Endothelial cell of umbilical vein (primary cell): ENCODE results near the gene TMEM108. TPM values are rescaled to one million over a fixed set of nuclear protein-coding genes. Genes with fewer than 3 reads are reported as not detected.

Experiments
- BruUV-seq: library from RNA; stranded (reverse); fragments of 400-500 nt; replicated peaks from 2 replicates; lab custom pipeline; 2021; lab: Mats Ljungman, UMichigan
- CTCF ChIA-PET: fragments of 300-600, 350-600 bp; sonication (Branson Sonifier 250); formaldehyde crosslinking; loops from one replicate; lab custom pipeline; 2021; ENCODE audit warnings: antibody characterized with exemption, inconsistent platforms; lab: Charles Lee
- POLR2A ChIA-PET: fragments of 300-600, 350-600 bp; sonication (Branson Sonifier 250); formaldehyde crosslinking; loops from one replicate; lab custom pipeline; 2021; ENCODE audit warnings: antibody characterized with exemption, inconsistent platforms; lab: Charles Lee
- DNase-seq: peaks from one replicate; pipeline ENCODE4 v3.0.0-alpha.2; 2011; ENCODE audit warnings: low read depth, low spot score
- FAIRE-seq: peaks from 2 replicates; lab custom pipeline; 2011; peaks lifted over from hg19 to GRCh38; lab: Jason Lieb, UNC
- H2AFZ ChIP-seq: 2 replicates; pipeline ENCODE4 v1.6.0; 2012; ENCODE audit warnings: low read depth, low read length, control low read depth, inconsistent platforms
- H3K27ac ChIP-seq: 2 replicates; pipeline ENCODE4 v1.5.1; 2011; ENCODE audit warnings: low read depth, mild to moderate bottlenecking, control low read depth, low read length, moderate library complexity; ENCODE audit not compliant: insufficient read depth
- H3K27me3 ChIP-seq, 2 experiments: 2 replicates each; pipeline versions ENCODE4 v1.6.0 to v1.6.1; 2011; ENCODE audit warnings: low read length in 2 of 2, mixed read lengths in 1 of 2; ENCODE audit not compliant: control insufficient read depth in 2 of 2, insufficient read depth in 2 of 2
- H3K36me3 ChIP-seq, 2 experiments: 2 replicates in 1 of 2; 3 replicates in 1 of 2; pipeline ENCODE4 v1.5.1; 2011; ENCODE audit warnings: low read length in 2 of 2, mild to moderate bottlenecking in 1 of 2, moderate library complexity in 1 of 2; ENCODE audit not compliant: control insufficient read depth in 2 of 2, insufficient read depth in 2 of 2; ENCODE audit errors: extremely low read depth in 1 of 2
- H3K4me1 ChIP-seq: 3 replicates; pipeline ENCODE4 v1.5.1; 2011; ENCODE audit warnings: mild to moderate bottlenecking, low read length; ENCODE audit not compliant: control insufficient read depth, insufficient read depth; ENCODE audit errors: extremely low read depth
- H3K4me2 ChIP-seq: 2 replicates; pipeline ENCODE4 v1.6.1; 2011; ENCODE audit warnings: low read length, control low read depth, mixed read lengths; ENCODE audit not compliant: insufficient read depth
- H3K4me3 ChIP-seq, 3 experiments: fragments of 200-600 bp in 1 of 3; sonication (generic), shearing (Covaris generic) in 1 of 3; replicated peaks in 1 of 3; 2 replicates each; pipeline ENCODE4 v1.5.1; 2011 to 2016; ENCODE audit warnings: control low read depth in 3 of 3, low read length in 3 of 3, mild to moderate bottlenecking in 2 of 3, inconsistent platforms in 1 of 3, low read depth in 1 of 3, moderate library complexity in 1 of 3; ENCODE audit not compliant: insufficient read depth in 1 of 3
- H3K79me2 ChIP-seq: 2 replicates; pipeline ENCODE4 v1.6.0; 2012; ENCODE audit warnings: low read length, inconsistent platforms; ENCODE audit not compliant: control insufficient read depth, insufficient read depth
- H3K9ac ChIP-seq: replicated peaks from 2 replicates; pipeline ENCODE3; 2011; ENCODE audit warnings: low read length, control low read depth; ENCODE audit not compliant: insufficient read depth; ENCODE audit errors: extremely low read depth
- H3K9me1 ChIP-seq: replicated peaks from 3 replicates; pipeline ENCODE4 v1.6.0; 2011; ENCODE audit warnings: mild to moderate bottlenecking, low read length; ENCODE audit not compliant: control insufficient read depth, insufficient read depth; ENCODE audit errors: extremely low read depth
- H3K9me3 ChIP-seq: replicated peaks from 2 replicates; pipeline ENCODE4 v1.5.1; 2012; ENCODE audit warnings: low read length, inconsistent platforms; ENCODE audit not compliant: control insufficient read depth, insufficient read depth
- H4K20me1 ChIP-seq: replicated peaks from 2 replicates; pipeline ENCODE3; 2011; ENCODE audit warnings: mild to moderate bottlenecking, low read length; ENCODE audit not compliant: control insufficient read depth, insufficient read depth; ENCODE audit errors: extremely low read depth
- EZH2 ChIP-seq: IDR thresholded peaks from 2 replicates; pipeline ENCODE4 v1.6.1; 2012; ENCODE audit warnings: borderline replicate concordance, low read depth, mild to moderate bottlenecking, moderate library complexity, low read length, inconsistent platforms; ENCODE audit not compliant: severe bottlenecking
- FOS ChIP-seq: IDR thresholded peaks from 2 replicates; pipeline ENCODE4 v1.6.1; 2011; ENCODE audit warnings: mild to moderate bottlenecking, low read length, moderate library complexity, borderline replicate concordance; ENCODE audit not compliant: insufficient read depth
- GATA2 ChIP-seq: IDR thresholded peaks from 2 replicates; pipeline ENCODE4 v1.7.0; 2011; ENCODE audit warnings: low read depth, mild to moderate bottlenecking, moderate library complexity, mixed read lengths, low read length; ENCODE audit not compliant: insufficient read length, insufficient read depth
- JUN ChIP-seq: IDR thresholded peaks from 2 replicates; pipeline ENCODE4 v1.6.1; 2011; ENCODE audit warnings: borderline replicate concordance, low read depth; ENCODE audit not compliant: insufficient read length, insufficient read depth
- MYC ChIP-seq: IDR thresholded peaks from one replicate; pipeline ENCODE4 v1.6.1; 2011; ENCODE audit warnings: mild to moderate bottlenecking, low read depth, low read length
- POLR2A ChIP-seq: IDR thresholded peaks from 2 replicates; pipeline ENCODE4 v1.6.1; 2012; ENCODE audit warnings: low read depth, mild to moderate bottlenecking, control low read depth, low read length
- POLR2AphosphoS5 ChIP-seq: IDR thresholded peaks from 2 replicates; pipeline ENCODE4 v1.6.1; 2012; ENCODE audit warnings: low read depth, mild to moderate bottlenecking, control low read depth, low read length, moderate library complexity; ENCODE audit not compliant: insufficient read depth
- dilution Hi-C: fragments of 300-500 bp; cut with MboI; formaldehyde crosslinking; loops from one replicate; pipeline ENCODE4 v1.15.0; 2019; ENCODE audit warnings: low sequenced_read_pairs; ENCODE audit not compliant: extremely low pct_ligation_motif_present
- intact Hi-C: fragments of 100-400 bp; cut with micrococcal nuclease; formaldehyde crosslinking; loops from one replicate; pipeline ENCODE4 v1.10.0; 2022
- polyA plus RNA-seq, 4 experiments: library from polyadenylated mRNA; depleted of rRNA in 3 of 4; stranded (reverse) in 3 of 4; unstranded in 1 of 4; fragments of >200 nt; gene quantifications; 2 replicates each; pipeline versions ENCODE4 v1.2.1 to v1.2.3, GENCODE V29; 2011 to 2012; ENCODE audit warnings: missing spikeins in 1 of 4
- total RNA-seq: library from RNA; stranded (reverse); gene quantifications from 2 replicates; pipeline ENCODE4 v1.2.3, GENCODE V29; 2021
- TF ChIP-seq, protein P1 (sequence below), 2 donors: IDR thresholded peaks; 1 replicate in 1 of 2; 2 replicates in 1 of 2; pipeline ENCODE4 v1.5.1; 2011; ENCODE audit warnings: low read length in 2 of 2, mild to moderate bottlenecking in 2 of 2, moderate library complexity in 2 of 2, control low read depth in 1 of 2, inconsistent platforms in 1 of 2, low read depth in 1 of 2; ENCODE audit not compliant: insufficient read depth in 1 of 2; ENCODE audit errors: extremely low read depth in 1 of 2
- TF ChIP-seq, protein P2 (sequence below): IDR thresholded peaks from 2 replicates; pipeline ENCODE4 v1.6.1; 2011; ENCODE audit not compliant: insufficient read depth, insufficient read length

Gene TMEM108
- total and polyA plus RNA-seq, 2 donors (not counting 3 experiments of a cell fraction or from before 2014, with no cell fraction given) = 0.40 to 1.1 TPM

DNA sequence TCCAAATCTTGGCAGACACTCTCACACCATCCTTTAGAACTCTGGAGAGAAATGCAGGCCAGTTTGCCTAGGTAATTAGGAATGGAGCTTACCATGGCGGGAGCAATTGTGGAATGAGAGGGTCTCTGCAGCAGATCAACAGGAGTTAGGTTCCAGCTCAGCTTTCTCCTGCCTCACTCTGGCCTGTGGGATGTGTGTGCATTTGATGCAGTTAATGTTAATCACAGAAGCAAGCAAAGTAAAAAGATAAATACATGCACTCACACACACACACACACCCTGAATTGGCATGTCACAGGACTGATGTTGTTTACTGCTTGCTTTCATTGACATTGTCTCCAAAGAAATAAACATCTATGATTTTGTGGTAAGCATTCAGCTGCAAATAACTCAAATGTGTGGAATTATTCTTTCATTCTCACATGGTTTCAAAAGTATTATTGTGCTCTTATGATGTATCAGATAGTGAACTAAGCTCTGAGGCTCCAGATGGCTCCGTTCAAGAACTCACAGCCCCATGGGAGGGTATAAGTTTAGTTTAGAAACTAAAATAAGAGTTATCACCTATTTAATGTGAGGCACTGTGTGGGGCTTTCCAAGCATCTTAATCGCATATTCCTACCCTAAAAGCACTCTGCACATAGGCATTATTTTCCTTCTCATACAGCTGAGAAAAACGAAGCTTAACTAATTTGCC is 330.3 kb downstream of the TMEM108 start:
- no peaks in the 10 kb centered on the region for H4K20me1 ChIP-seq
- H3K9ac ChIP-seq = no peak overlapping the region
- TF ChIP-seq MYC (no peak), GATA2 (no peak), POLR2AphosphoS5 (no peak), FOS (no peak), JUN (no peak), EZH2 (no peak), POLR2A (no peak)
- TF ChIP-seq, protein P1, sequence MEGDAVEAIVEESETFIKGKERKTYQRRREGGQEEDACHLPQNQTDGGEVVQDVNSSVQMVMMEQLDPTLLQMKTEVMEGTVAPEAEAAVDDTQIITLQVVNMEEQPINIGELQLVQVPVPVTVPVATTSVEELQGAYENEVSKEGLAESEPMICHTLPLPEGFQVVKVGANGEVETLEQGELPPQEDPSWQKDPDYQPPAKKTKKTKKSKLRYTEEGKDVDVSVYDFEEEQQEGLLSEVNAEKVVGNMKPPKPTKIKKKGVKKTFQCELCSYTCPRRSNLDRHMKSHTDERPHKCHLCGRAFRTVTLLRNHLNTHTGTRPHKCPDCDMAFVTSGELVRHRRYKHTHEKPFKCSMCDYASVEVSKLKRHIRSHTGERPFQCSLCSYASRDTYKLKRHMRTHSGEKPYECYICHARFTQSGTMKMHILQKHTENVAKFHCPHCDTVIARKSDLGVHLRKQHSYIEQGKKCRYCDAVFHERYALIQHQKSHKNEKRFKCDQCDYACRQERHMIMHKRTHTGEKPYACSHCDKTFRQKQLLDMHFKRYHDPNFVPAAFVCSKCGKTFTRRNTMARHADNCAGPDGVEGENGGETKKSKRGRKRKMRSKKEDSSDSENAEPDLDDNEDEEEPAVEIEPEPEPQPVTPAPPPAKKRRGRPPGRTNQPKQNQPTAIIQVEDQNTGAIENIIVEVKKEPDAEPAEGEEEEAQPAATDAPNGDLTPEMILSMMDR (IDR thresholded peaks at IDR 0.05; ENCODE audit: extremely low read depth in 1 of 2, insufficient read depth in 1 of 2, low read depth in 1 of 2, low read length in 2 of 2) = no peak
- TF ChIP-seq, protein P2, sequence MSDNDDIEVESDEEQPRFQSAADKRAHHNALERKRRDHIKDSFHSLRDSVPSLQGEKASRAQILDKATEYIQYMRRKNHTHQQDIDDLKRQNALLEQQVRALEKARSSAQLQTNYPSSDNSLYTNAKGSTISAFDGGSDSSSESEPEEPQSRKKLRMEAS = no peak
- ChIA-PET POLR2A (no interaction called here), CTCF (interaction anchor here (1.7 to 5.6 kb wide), 2 partner anchors 9 to 327 kb away, joined by 7 to 29 read pairs; no protein-coding TSS in a partner anchor)
- H3K4me3 ChIP-seq = no peak overlapping the region
- peaks cover 0 to 9% of the 10 kb centered on the region in 2 experiments for H3K27me3 ChIP-seq
- H3K4me1 ChIP-seq = no peaks in the 10 kb centered on the region
- H2AFZ ChIP-seq = no peak overlapping the region
- H3K79me2 ChIP-seq = no peaks in the 10 kb centered on the region
- no TSS peak for BruUV-seq
- DNase-seq = no peak
- H3K9me3 ChIP-seq = no peaks in the 10 kb centered on the region
- H3K36me3 ChIP-seq = no peaks in the 10 kb centered on the region
- no peak overlapping the region for H3K4me2 ChIP-seq
- dilution Hi-C loops = no loop called here
- FAIRE-seq = no peak
- H3K9me1 ChIP-seq = no peaks in the 10 kb centered on the region
- no peak overlapping the region for H3K27ac ChIP-seq
- intact Hi-C loops = no loop called here
